ENCODE measurements around the gene CAMK2D.

DNA sequence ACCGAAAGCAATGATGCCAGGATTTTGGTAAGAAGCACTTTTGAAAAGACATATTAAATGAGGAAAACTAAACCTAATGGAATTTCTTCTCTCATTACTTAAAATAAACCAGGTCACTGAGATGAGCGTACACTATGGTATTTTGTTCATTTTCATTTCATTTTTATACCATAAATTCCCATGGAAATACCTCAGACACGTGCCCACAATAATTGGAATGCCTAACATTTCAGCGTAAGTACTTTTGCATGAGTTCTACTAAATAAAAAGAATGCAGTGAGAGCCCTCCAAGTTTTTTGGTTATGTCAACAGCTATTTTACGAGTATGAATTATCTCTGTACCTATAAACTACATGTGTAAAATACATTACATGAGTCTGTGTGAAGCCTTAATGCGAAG, 3.2 kb downstream of the CAMK2D start:
- TF ChIP-seq CTCF (conservative IDR thresholded peaks at IDR 0.05) (no peak), EZH2 (IDR thresholded peaks at IDR 0.05; ENCODE audit: low read depth) (no peak)

Data from PC-9 (cell line).